ENCODE data around the gene TENM3.

The TENM3 gene

GRCh38 chr4:182409271-182409670, 166.1 kb downstream of the TENM3 start:
- no peak for TF ChIP-seq EZH2phosphoT487 (IDR thresholded peaks at IDR 0.05; ENCODE audit: low read depth)
- no peak for TF ChIP-seq CTCF (IDR thresholded peaks at IDR 0.05; ENCODE audit: low read depth, low read length)

GRCh38 chr4:182411391-182411790, 168.2 kb downstream of the TENM3 start:
- Histone ChIP-seq H2AFZ (ENCODE audit: low read depth, low read length) (no peak overlapping the region), H3K4me2 (ENCODE audit: low read length) (no peak overlapping the region), H3K4me1 (ENCODE audit: low read length) (no peaks in the 10 kb centered on the region), H3K27me3 (ENCODE audit: low read depth, low read length) (no peaks in the 10 kb centered on the region), H3K4me3 (ENCODE audit: low read length) (no peak overlapping the region), H3K27ac (ENCODE audit: low read length) (no peak overlapping the region), H3K9me3 (ENCODE audit: insufficient read depth, low read length) (peaks cover 4% of the 10 kb centered on the region; the same call in 1 of the 2 replicates), H3K9ac (ENCODE audit: low read length) (no peak overlapping the region), H4K20me1 (ENCODE audit: insufficient read depth, low read length) (no peaks in the 10 kb centered on the region), H3K36me3 (replicated peaks; ENCODE audit: low read depth, low read length) (no peaks in the 10 kb centered on the region), H3K79me2 (ENCODE audit: low read length) (no peaks in the 10 kb centered on the region)
- TF ChIP-seq CTCF (IDR thresholded peaks at IDR 0.05; ENCODE audit: low read depth, low read length), result no peak
- TF ChIP-seq EZH2phosphoT487 (IDR thresholded peaks at IDR 0.05; ENCODE audit: low read depth), result no peak

More at GRCh38 chr4:182409271-182409670, 166.1 kb downstream of the TENM3 start:
- Histone ChIP-seq H3K36me3 (replicated peaks; ENCODE audit: low read depth, low read length) (no peaks in the 10 kb centered on the region), H3K9me3 (ENCODE audit: insufficient read depth, low read length) (peaks cover 4% of the 10 kb centered on the region; the same call in 1 of the 2 replicates), H3K79me2 (ENCODE audit: low read length) (no peaks in the 10 kb centered on the region), H3K9ac (ENCODE audit: low read length) (no peak overlapping the region), H2AFZ (ENCODE audit: low read depth, low read length) (no peak overlapping the region), H3K4me3 (ENCODE audit: low read length) (no peak overlapping the region), H3K27ac (ENCODE audit: low read length) (no peak overlapping the region), H4K20me1 (ENCODE audit: insufficient read depth, low read length) (no peaks in the 10 kb centered on the region), H3K4me2 (ENCODE audit: low read length) (no peak overlapping the region), H3K27me3 (ENCODE audit: low read depth, low read length) (no peaks in the 10 kb centered on the region), H3K4me1 (ENCODE audit: low read length) (no peaks in the 10 kb centered on the region)

- H3K4me2 ChIP-seq (ENCODE audit: low read length), result no peak overlapping the region
- H3K79me2 ChIP-seq (ENCODE audit: low read length), result no peaks in the 10 kb centered on the region
- H3K9ac ChIP-seq (ENCODE audit: low read length), result no peak overlapping the region
- H3K27ac ChIP-seq (ENCODE audit: low read length), result no peak overlapping the region
- H3K27me3 ChIP-seq (ENCODE audit: low read depth, low read length), result no peaks in the 10 kb centered on the region
- peaks cover 4% of the 10 kb centered on the region; the same call in 1 of the 2 replicates for H3K9me3 ChIP-seq (ENCODE audit: insufficient read depth, low read length)
- H3K36me3 ChIP-seq (replicated peaks; ENCODE audit: low read depth, low read length), result no peaks in the 10 kb centered on the region
- no peaks in the 10 kb centered on the region for H3K4me1 ChIP-seq (ENCODE audit: low read length)
- no peak for TF ChIP-seq EZH2phosphoT487 (IDR thresholded peaks at IDR 0.05; ENCODE audit: low read depth)
- TF ChIP-seq CTCF (IDR thresholded peaks at IDR 0.05; ENCODE audit: low read depth, low read length), result no peak
- no peak overlapping the region for H3K4me3 ChIP-seq (ENCODE audit: low read length)
- H4K20me1 ChIP-seq (ENCODE audit: insufficient read depth, low read length), result no peaks in the 10 kb centered on the region
- H2AFZ ChIP-seq (ENCODE audit: low read depth, low read length), result no peak overlapping the region
Observed at GRCh38 chr4:182413550-182413949, 170.3 kb downstream of the TENM3 start.

- Histone ChIP-seq H4K20me1 (ENCODE audit: insufficient read depth, low read length) (no peaks in the 10 kb centered on the region), H3K4me1 (ENCODE audit: low read length) (no peaks in the 10 kb centered on the region), H3K36me3 (replicated peaks; ENCODE audit: low read depth, low read length) (no peaks in the 10 kb centered on the region), H3K27me3 (ENCODE audit: low read depth, low read length) (no peaks in the 10 kb centered on the region), H3K9ac (ENCODE audit: low read length) (no peak overlapping the region), H3K4me2 (ENCODE audit: low read length) (no peak overlapping the region), H3K79me2 (ENCODE audit: low read length) (no peaks in the 10 kb centered on the region), H3K27ac (ENCODE audit: low read length) (no peak overlapping the region), H3K4me3 (ENCODE audit: low read length) (no peak overlapping the region), H2AFZ (ENCODE audit: low read depth, low read length) (no peak overlapping the region), H3K9me3 (ENCODE audit: insufficient read depth, low read length) (peaks cover 4% of the 10 kb centered on the region; the same call in 1 of the 2 replicates)
- TF ChIP-seq CTCF (IDR thresholded peaks at IDR 0.05; ENCODE audit: low read depth, low read length), result no peak
- no peak for TF ChIP-seq EZH2phosphoT487 (IDR thresholded peaks at IDR 0.05; ENCODE audit: low read depth)
Observed at GRCh38 chr4:182415116-182415515, 171.9 kb downstream of the TENM3 start.
